Prostate gland (tissue), 2 donors: Measurements from ENCODE around the gene CASP10. TPM values are rescaled to one million over a fixed set of nuclear protein-coding genes. Genes with fewer than 3 reads are reported as not detected.

Experiments
- DNase-seq: peaks from one replicate; pipeline ENCODE4 v3.0.0-alpha.2; 2019; ENCODE audit warnings: low spot score
- H3K27ac ChIP-seq, 2 donors: fragments of 200-600 bp; sonication (generic); 2 replicates each; pipeline ENCODE4 v1.5.1; 2017 to 2019
- H3K27me3 ChIP-seq: fragments of 200-600 bp; sonication (generic); replicated peaks from 2 replicates; pipeline ENCODE4 v1.5.1; 2019; ENCODE audit not compliant: insufficient read depth
- H3K36me3 ChIP-seq, 2 donors: fragments of 200-600 bp; sonication (generic); 1 replicate in 1 of 2; 2 replicates in 1 of 2; pipeline versions ENCODE4 v1.5.1 to v1.8.1; 2017 to 2019
- H3K4me1 ChIP-seq: fragments of 200-600 bp; sonication (generic); replicated peaks from 2 replicates; pipeline ENCODE4 v1.5.1; 2019
- H3K4me3 ChIP-seq, 2 donors: fragments of 200-600 bp; sonication (generic); 2 replicates each; pipeline ENCODE4 v1.5.1; 2017 to 2019
- H3K9me3 ChIP-seq: fragments of 200-600 bp; sonication (generic); 2 replicates; pipeline ENCODE4 v1.5.1; 2017
- CTCF ChIP-seq, 4 experiments: fragments of 200-600 bp in 2 of 4; fragments of 450-650 bp in 2 of 4; sonication (generic) in 2 of 4; IDR thresholded peaks; 1 replicate in 3 of 4; 2 replicates in 1 of 4; pipeline ENCODE4 v1.5.1; 2016 to 2019; ENCODE audit warnings: antibody characterized with exemption in 4 of 4, mild to moderate bottlenecking in 2 of 4, moderate library complexity in 2 of 4
- POLR2A ChIP-seq: fragments of 450-650 bp; IDR thresholded peaks from one replicate; pipeline ENCODE4 v1.6.1; 2016; ENCODE audit warnings: antibody characterized with exemption, mild to moderate bottlenecking
- POLR2AphosphoS5 ChIP-seq: sonication (generic); formaldehyde crosslinking; IDR thresholded peaks from one replicate; pipeline ENCODE4 v1.6.1; 2017; ENCODE audit warnings: antibody characterized with exemption
- WGBS: methylation state at CpG from one replicate; pipeline ENCODE4 v1.1.5; 2018; 5-methylcytosine and 5-hydroxymethylcytosine counted together
- intact Hi-C: fragments of 100-400 bp; cut with DNase I; formaldehyde crosslinking; loops from one replicate; pipeline ENCODE4 v1.14.2; 2022
- total RNA-seq, 2 donors: library from RNA; depleted of rRNA; stranded (reverse); fragments of >200 nt; gene quantifications; one replicate each; pipeline ENCODE4 v1.1.0, GENCODE V29; 2016

The CASP10 gene
- total RNA-seq, 2 donors from 2014 or later: 1.7 to 9.8 TPM

- Histone ChIP-seq H3K27me3 (no peaks in the 10 kb centered on the region), H3K4me1 (no peaks in the 10 kb centered on the region), H3K27ac (no peak overlapping the region), H3K4me3 (no peak overlapping the region), H3K9me3 (no peaks in the 10 kb centered on the region), H3K36me3 (no peaks in the 10 kb centered on the region)
- TF ChIP-seq POLR2A: no peak
- no peak for TF ChIP-seq CTCF (IDR thresholded peaks at IDR 0.05)
- no peak for TF ChIP-seq POLR2AphosphoS5
- no peak for DNase-seq
- 85% methylated on average over 12 of the region's 12 CpGs for WGBS
- intact Hi-C loops: no loop called here
Observed at GRCh38 chr2:201267278-201268030, 84.5 kb downstream of the CASP10 start.

- Histone ChIP-seq H3K9me3 (no peaks in the 10 kb centered on the region), H3K4me1 (no peaks in the 10 kb centered on the region), H3K36me3 (no peaks in the 10 kb centered on the region), H3K27me3 (no peaks in the 10 kb centered on the region), H3K4me3 (no peak overlapping the region), H3K27ac (no peak overlapping the region)
- intact Hi-C loops: no loop called here
- WGBS: 93% methylated on average over 2 of the region's 2 CpGs
- TF ChIP-seq CTCF (IDR thresholded peaks at IDR 0.05): no peak
- no peak for TF ChIP-seq POLR2AphosphoS5
- TF ChIP-seq POLR2A: no peak
- DNase-seq: no peak
Observed at GRCh38 chr2:201269764-201270163, 86.8 kb downstream of the CASP10 start.

DNA sequence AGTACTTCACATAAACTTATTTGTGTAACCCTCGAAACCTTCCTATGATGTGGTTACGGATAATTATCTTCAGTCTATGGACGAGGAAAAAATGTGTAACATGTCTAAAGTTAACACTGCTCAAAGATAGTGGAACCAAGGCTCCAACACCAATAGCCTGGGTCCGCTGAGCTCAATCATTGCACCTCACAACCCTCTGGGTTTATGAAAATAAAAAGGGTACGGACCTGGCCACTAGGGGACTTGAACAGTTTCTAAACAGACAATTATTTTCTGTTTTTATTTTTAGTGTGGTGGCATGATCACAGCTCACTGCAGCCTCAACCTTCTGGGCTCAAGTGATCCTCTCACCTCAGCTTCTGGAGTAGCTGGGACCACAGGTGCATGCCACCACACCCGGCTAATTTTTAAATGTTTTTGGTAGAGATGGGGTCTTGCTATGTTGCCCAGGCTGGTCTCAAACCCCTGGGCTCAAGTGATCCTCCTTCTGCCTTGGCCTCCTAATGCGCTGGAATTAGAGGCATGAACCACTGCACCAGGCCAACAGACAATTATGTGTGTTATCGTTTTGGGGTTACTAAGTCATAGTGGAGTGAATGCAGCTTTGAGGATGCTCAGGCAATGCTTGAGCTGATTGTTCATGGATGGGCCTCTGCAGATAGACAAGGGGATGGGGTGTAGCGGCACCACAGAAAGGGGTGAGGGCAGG lies 87.5 kb downstream of the CASP10 start:
- WGBS: 91% methylated on average over 9 of the region's 9 CpGs
- no peaks in the 10 kb centered on the region for H3K36me3 ChIP-seq
- intact Hi-C loops: no loop called here
- TF ChIP-seq CTCF (IDR thresholded peaks at IDR 0.05) (no peak), POLR2A (no peak), POLR2AphosphoS5 (no peak)
- no peak overlapping the region for H3K27ac ChIP-seq
- no peaks in the 10 kb centered on the region for H3K27me3 ChIP-seq
- H3K4me3 ChIP-seq: no peak overlapping the region
- no peaks in the 10 kb centered on the region for H3K9me3 ChIP-seq
- DNase-seq: no peak
- no peaks in the 10 kb centered on the region for H3K4me1 ChIP-seq

GRCh38 chr2:201271917-201272316 lies 89.0 kb downstream of the CASP10 start:
- no peaks in the 10 kb centered on the region for H3K36me3 ChIP-seq
- no peak for DNase-seq
- H3K27ac ChIP-seq: no peak overlapping the region
- TF ChIP-seq POLR2A: no peak
- TF ChIP-seq CTCF (IDR thresholded peaks at IDR 0.05): no peak
- TF ChIP-seq POLR2AphosphoS5: no peak
- H3K4me3 ChIP-seq: no peak overlapping the region
- no peaks in the 10 kb centered on the region for H3K27me3 ChIP-seq
- no peaks in the 10 kb centered on the region for H3K4me1 ChIP-seq
- intact Hi-C loops: no loop called here
- H3K9me3 ChIP-seq: no peaks in the 10 kb centered on the region
- WGBS: 97% methylated on average over 2 of the region's 2 CpGs
